ENCODE results near the gene ZNF358. TPM values are rescaled to one million over a fixed set of nuclear protein-coding genes. Genes with fewer than 3 reads are reported as not detected.

ZNF358 gene
- total and polyA plus RNA-seq, 2 donors (not counting 3 experiments of a cell fraction or from before 2014, with no cell fraction given) = 51.2 to 83.2 TPM

GRCh38 chr19:7492142-7492541, 23.8 kb upstream of the ZNF358 start:
- TF ChIP-seq JUN (IDR thresholded peaks at IDR 0.05; ENCODE audit: borderline replicate concordance, insufficient read depth, insufficient read length, low read depth) (peak; percentile 67), MYC (IDR thresholded peaks at IDR 0.05; ENCODE audit: low read depth, low read length) (no peak), CTCF (IDR thresholded peaks at IDR 0.05; ENCODE audit: extremely low read depth in 1 of 2, insufficient read depth in 1 of 2, low read depth in 1 of 2, low read length in 2 of 2) (no peak), GATA2 (IDR thresholded peaks at IDR 0.05; ENCODE audit: insufficient read depth, insufficient read length, low read depth, low read length) (peak; percentile 22), POLR2A (IDR thresholded peaks at IDR 0.05; ENCODE audit: low read depth, low read length) (no peak), EZH2 (IDR thresholded peaks at IDR 0.05; ENCODE audit: borderline replicate concordance, low read depth, low read length, severe bottlenecking) (no peak), POLR2AphosphoS5 (IDR thresholded peaks at IDR 0.05; ENCODE audit: insufficient read depth, low read depth, low read length) (no peak), MAX (IDR thresholded peaks at IDR 0.05; ENCODE audit: insufficient read depth, insufficient read length) (no peak), FOS (IDR thresholded peaks at IDR 0.05; ENCODE audit: borderline replicate concordance, insufficient read depth, low read length) (peak; percentile 17)
- intact Hi-C loops (cut with micrococcal nuclease) (no loop called here), dilution Hi-C loops (cut with MboI; ENCODE audit: extremely low pct_ligation_motif_present, low sequenced_read_pairs) (no loop called here)
- BruUV-seq (replicated peaks) = no TSS peak
- Histone ChIP-seq H3K4me2 (ENCODE audit: insufficient read depth, low read length) (peak overlapping the region; percentile 19), H3K4me3 (replicated peaks in 1 of 3; ENCODE audit: insufficient read depth in 1 of 3, low read depth in 1 of 3, low read length in 3 of 3) (no peak overlapping the region), H3K27ac (ENCODE audit: insufficient read depth, low read depth, low read length) (peak overlapping the region; percentile 59), H3K79me2 (ENCODE audit: control insufficient read depth, insufficient read depth, low read length) (no peaks in the 10 kb centered on the region), H3K36me3 (ENCODE audit: control insufficient read depth in 2 of 2, extremely low read depth in 1 of 2, insufficient read depth in 2 of 2, low read length in 2 of 2) (no peaks in the 10 kb centered on the region), H3K27me3 (ENCODE audit: control insufficient read depth in 2 of 2, insufficient read depth in 2 of 2, low read length in 2 of 2) (no peaks in the 10 kb centered on the region), H3K9ac (replicated peaks; ENCODE audit: extremely low read depth, insufficient read depth, low read length) (no peak overlapping the region), H2AFZ (ENCODE audit: low read depth, low read length) (no peak overlapping the region), H3K4me1 (ENCODE audit: control insufficient read depth, extremely low read depth, insufficient read depth, low read length) (peaks cover 18% of the 10 kb centered on the region), H3K9me1 (replicated peaks; ENCODE audit: control insufficient read depth, extremely low read depth, insufficient read depth, low read length) (no peaks in the 10 kb centered on the region), H3K9me3 (replicated peaks; ENCODE audit: control insufficient read depth, insufficient read depth, low read length) (no peaks in the 10 kb centered on the region), H4K20me1 (replicated peaks; ENCODE audit: control insufficient read depth, extremely low read depth, insufficient read depth, low read length) (no peaks in the 10 kb centered on the region)
- POLR2A ChIA-PET = no interaction called here
- CTCF ChIA-PET = interaction anchor here (1.1 kb wide), 1 partner anchor 14 kb away, joined by 3 read pairs; no protein-coding TSS in a partner anchor
- peak; percentile 72 for DNase-seq (ENCODE audit: low read depth, low spot score)
- peak; percentile 76 for FAIRE-seq
